K562 (cell line): ENCODE results near the gene TMEM181. TPM values are rescaled to one million over a fixed set of nuclear protein-coding genes. Genes with fewer than 3 reads are reported as not detected.

Source experiments
- ATAC-seq: fragments of 200-7000 bp; cut with Tn5 transposase; 3 replicates; pipeline ENCODE4 v1.9.1; 2020; ENCODE audit warnings: moderate library complexity
- BruUV-seq: library from RNA; stranded (reverse); fragments of 400-500 nt; replicated peaks from 2 replicates; lab custom pipeline; 2021; lab: Mats Ljungman, UMichigan
- CTCF ChIA-PET: fragments of 300-600 bp; formaldehyde crosslinking; extraction: SDS; loops from one replicate; lab custom pipeline; 2021; ENCODE audit warnings: low intra/inter-chr PET ratio; lab: Yijun Ruan, JAX
- POLR2A ChIA-PET: fragments of 300-600, 350-650 bp; sonication (Branson Sonifier 250); formaldehyde crosslinking; extraction: SDS; loops from one replicate; lab custom pipeline; 2021; ENCODE audit warnings: antibody characterized with exemption, inconsistent platforms; lab: Yijun Ruan, JAX
- DNase-seq, 4 experiments: peaks; one replicate each; pipeline versions ENCODE4 v3.0.0 to v3.0.0-alpha.2; 2011 to 2018; ENCODE audit warnings: low spot score in 3 of 4, mixed read lengths in 3 of 4; ENCODE audit errors: extremely low read depth in 1 of 4
- FAIRE-seq: peaks from 2 replicates; lab custom pipeline; 2011; peaks lifted over from hg19 to GRCh38; lab: Jason Lieb, UNC
- H2AFZ ChIP-seq: 2 replicates; pipeline ENCODE4 v1.6.0; 2011; ENCODE audit warnings: low read depth, low read length, control low read depth, inconsistent platforms
- H3K27ac ChIP-seq: fragments of 200-600 bp; 3 replicates; pipeline ENCODE4 v1.8.0; 2011; ENCODE audit warnings: low read depth, mild to moderate bottlenecking, control low read depth, inconsistent platforms, low read length, moderate library complexity, mixed read lengths; ENCODE audit errors: extremely low read depth
- H3K27me3 ChIP-seq, 2 experiments: fragments of 300-600 bp in 1 of 2; 2 replicates in 1 of 2; 3 replicates in 1 of 2; pipeline versions ENCODE4 v1.6.0 to v1.8.0; 2011; ENCODE audit warnings: inconsistent platforms in 2 of 2, low read length in 2 of 2, mild to moderate bottlenecking in 1 of 2, mixed read lengths in 1 of 2, moderate library complexity in 1 of 2; ENCODE audit not compliant: control insufficient read depth in 2 of 2, insufficient read depth in 2 of 2
- H3K36me3 ChIP-seq: fragments of 300-600 bp; 3 replicates; pipeline ENCODE4 v1.8.0; 2011; ENCODE audit warnings: mild to moderate bottlenecking, low read length, inconsistent platforms; ENCODE audit not compliant: control insufficient read depth, insufficient read depth
- H3K4me1 ChIP-seq, 2 experiments: fragments of 200-600 bp in 1 of 2; replicated peaks in 1 of 2; 2 replicates in 1 of 2; 3 replicates in 1 of 2; pipeline versions ENCODE4 v1.5.1 to v1.8.0; 2011; ENCODE audit warnings: inconsistent platforms in 2 of 2, low read length in 2 of 2, mild to moderate bottlenecking in 1 of 2, mixed read lengths in 1 of 2, moderate library complexity in 1 of 2; ENCODE audit not compliant: control insufficient read depth in 2 of 2, insufficient read depth in 2 of 2
- H3K4me2 ChIP-seq: 2 replicates; pipeline ENCODE4 v1.6.1; 2011; ENCODE audit warnings: low read length, control low read depth, inconsistent platforms, mixed read lengths; ENCODE audit not compliant: insufficient read depth
- H3K4me3 ChIP-seq: fragments of 200-600 bp; sonication (generic), shearing (Covaris generic); 2 replicates; pipeline ENCODE4 v1.5.1; 2016; ENCODE audit warnings: control low read depth, inconsistent platforms
- H3K79me2 ChIP-seq: fragments of 200-600 bp; 3 replicates; pipeline ENCODE4 v1.8.0; 2011; ENCODE audit warnings: low read length, inconsistent platforms; ENCODE audit not compliant: control insufficient read depth, insufficient read depth
- H3K9ac ChIP-seq, 2 experiments: 2 replicates each; pipeline versions ENCODE4 v1.6.0 to v1.6.1; 2011; ENCODE audit warnings: low read depth in 2 of 2, low read length in 2 of 2, control low read depth in 1 of 2, inconsistent platforms in 1 of 2, mild to moderate bottlenecking in 1 of 2, mixed read lengths in 1 of 2; ENCODE audit not compliant: insufficient read depth in 1 of 2
- H3K9me1 ChIP-seq: one replicate; pipeline ENCODE4 v1.6.0; 2011; ENCODE audit warnings: inconsistent platforms, mild to moderate bottlenecking, low read length, moderate library complexity; ENCODE audit not compliant: control insufficient read depth, insufficient read depth
- H3K9me3 ChIP-seq: replicated peaks from 2 replicates; pipeline ENCODE4 v1.5.1; 2011; ENCODE audit warnings: low read depth, low read length, inconsistent platforms; ENCODE audit not compliant: control insufficient read depth, insufficient read depth
- H4K20me1 ChIP-seq: replicated peaks from 2 replicates; pipeline ENCODE4 v1.6.1; 2011; ENCODE audit warnings: low read length, inconsistent platforms, mixed read lengths; ENCODE audit not compliant: control insufficient read depth, insufficient read depth
- ARID2 ChIP-seq: fragments of 450-650 bp; IDR thresholded peaks from 2 replicates; pipeline ENCODE4 v1.6.1; 2017; ENCODE audit warnings: antibody characterized with exemption, mild to moderate bottlenecking
- BRF2 ChIP-seq: IDR thresholded peaks from 3 replicates; pipeline ENCODE4 v1.6.1; 2011; ENCODE audit warnings: borderline replicate concordance, mild to moderate bottlenecking; ENCODE audit not compliant: insufficient read length, insufficient read depth
- CUX1 ChIP-seq: fragments of 200-800 bp; sonication (Bioruptor generic); IDR thresholded peaks from 2 replicates; pipeline ENCODE4 v1.6.1; 2016; ENCODE audit warnings: missing genetic modification characterization, missing compliant biosample characterization
- DDX20 ChIP-seq: fragments of 450-650 bp; IDR thresholded peaks from 2 replicates; pipeline ENCODE4 v1.6.1; 2016; ENCODE audit warnings: missing genetic modification characterization, low read depth, mild to moderate bottlenecking, missing compliant biosample characterization, moderate library complexity
- DIDO1 ChIP-seq: fragments of 450-650 bp; IDR thresholded peaks from 2 replicates; pipeline ENCODE4 v1.6.1; 2016; ENCODE audit warnings: low read depth, missing biosample characterization, missing genetic modification characterization
- HDAC3 ChIP-seq: fragments of 450-650 bp; IDR thresholded peaks from 2 replicates; pipeline ENCODE4 v1.6.1; 2018; ENCODE audit warnings: borderline replicate concordance, mild to moderate bottlenecking, moderate library complexity; ENCODE audit not compliant: partially characterized antibody
- MIER1 ChIP-seq: fragments of 450-650 bp; IDR thresholded peaks from 2 replicates; pipeline ENCODE4 v1.6.1; 2016; ENCODE audit warnings: antibody characterized with exemption, mild to moderate bottlenecking, low read depth
- MXD1 ChIP-seq: fragments of 250-450 bp; sonication (Bioruptor Pico); IDR thresholded peaks from 2 replicates; pipeline ENCODE4 v1.8.0; 2021; ENCODE audit warnings: borderline replicate concordance, mild to moderate bottlenecking, moderate library complexity; ENCODE audit not compliant: poor library complexity, severe bottlenecking
- NCOA1 ChIP-seq: fragments of 450-650 bp; IDR thresholded peaks from 2 replicates; pipeline ENCODE4 v1.6.1; 2016; ENCODE audit warnings: low read depth
- NRF1 ChIP-seq, 2 experiments: fragments of 450-650 bp; IDR thresholded peaks in 1 of 2; conservative IDR thresholded peaks in 1 of 2; 2 replicates each; pipeline ENCODE4 v1.6.1; 2014; ENCODE audit warnings: mild to moderate bottlenecking in 2 of 2
- PCBP1 ChIP-seq: fragments of 200-400 bp; formaldehyde crosslinking; IDR thresholded peaks from 2 replicates; pipeline ENCODE4 v1.6.1; 2018; ENCODE audit warnings: mild to moderate bottlenecking, low read depth, low read length; ENCODE audit not compliant: poor library complexity, severe bottlenecking
- SMARCB1 ChIP-seq: IDR thresholded peaks from 2 replicates; pipeline ENCODE4 v1.6.1; 2011; ENCODE audit warnings: improper control_type of control experiment, low read depth; ENCODE audit not compliant: insufficient read length
- SREBF2 ChIP-seq: sonication (generic); formaldehyde crosslinking; IDR thresholded peaks from 2 replicates; pipeline ENCODE4 v1.4.0; 2020; ENCODE audit warnings: mild to moderate bottlenecking, missing genetic modification reagents
- VEZF1 ChIP-seq: fragments of 200-800 bp; sonication (Bioruptor generic); IDR thresholded peaks from 2 replicates; pipeline ENCODE4 v1.6.1; 2017; ENCODE audit warnings: missing genetic modification characterization, missing compliant biosample characterization
- WGBS: fragments of 100-300 bp; shearing (Covaris generic); methylation state at CpG from one replicate; pipeline ENCODE4 v1.1.6; 2016; ENCODE audit warnings: low coverage, mixed read lengths; ENCODE audit not compliant: insufficient coverage; ENCODE audit errors: missing lambda C conversion rate; 5-methylcytosine and 5-hydroxymethylcytosine counted together
- in situ Hi-C: fragments of 300-500 bp; cut with MboI; formaldehyde crosslinking; loops from 4 replicates; pipeline ENCODE4 v1.15.0; 2018; ENCODE audit warnings: inconsistent platforms, mixed read lengths
- intact Hi-C: fragments of 100-400 bp; cut with micrococcal nuclease; formaldehyde crosslinking; loops from 2 replicates; pipeline ENCODE4 v1.14.2; 2022
- polyA plus RNA-seq, 8 experiments: library from polyadenylated mRNA; depleted of rRNA in 4 of 8; stranded (reverse) in 5 of 8; unstranded in 3 of 8; fragments of >200 nt; fragmentation: Nextera tagmentation in 2 of 8; fragmentation: Illumina TruSeq in 1 of 8; extraction: Ambion mirVana in 2 of 8; extraction: Trizol in 1 of 8; gene quantifications; 2 replicates each; pipeline versions ENCODE4 v1.2.1 to v1.2.3, GENCODE V29; 2011 to 2014; ENCODE audit warnings: inconsistent platforms in 1 of 8, missing spikeins in 1 of 8
- total RNA-seq, 7 experiments: library from RNA; depleted of rRNA in 6 of 7; stranded (reverse); fragments of >200 nt in 6 of 7; fragmentation: Illumina TruSeq in 2 of 7; extraction: Trizol in 2 of 7; gene quantifications; 2 replicates each; pipeline versions ENCODE4 v1.2.1 to v1.2.3, GENCODE V29; 2011 to 2021; ENCODE audit warnings: low replicate concordance in 1 of 7

The TMEM181 gene
- total and polyA plus RNA-seq, 9 of the 15 experiments (the other 6 are each of a cell fraction or from before 2014, with no cell fraction given) = 5.6 to 27.2 (median 19.9) TPM

DNA sequence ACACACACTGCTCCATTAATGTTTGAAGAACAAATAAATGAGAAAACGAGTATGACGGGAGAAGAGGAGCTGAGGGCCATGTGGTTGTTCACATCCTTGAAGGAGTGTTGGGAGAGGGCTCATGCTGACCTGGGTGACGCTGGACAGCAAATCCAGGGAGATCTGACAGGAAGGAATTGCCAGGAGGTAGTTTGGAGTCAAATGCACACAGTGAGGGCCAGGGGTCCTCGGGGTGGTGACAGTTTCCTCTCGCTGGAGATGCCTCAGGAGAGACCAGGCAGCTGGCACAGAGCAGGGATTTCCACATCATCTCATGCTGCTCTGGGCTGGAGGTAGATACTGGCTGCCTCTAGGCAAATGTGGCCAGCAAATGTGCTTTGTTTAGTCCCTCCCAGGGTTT is 2.0 kb upstream of the TMEM181 start:
- peaks cover 21 to 32% of the 10 kb centered on the region in 2 experiments for H3K4me1 ChIP-seq
- H3K4me3 ChIP-seq = no peak overlapping the region
- no peak for ATAC-seq
- FAIRE-seq = no peak
- H3K79me2 ChIP-seq = peaks cover 30% of the 10 kb centered on the region
- no peaks in the 10 kb centered on the region for H3K9me3 ChIP-seq
- H2AFZ ChIP-seq = peak overlapping the region; percentile 99
- BruUV-seq = no TSS peak
- ChIA-PET CTCF (no interaction called here), POLR2A (interaction anchor here (0.6 to 1.5 kb wide), 5 partner anchors 9 to 345 kb away, joined by 3 to 6 read pairs (median 3); no protein-coding TSS in a partner anchor)
- peak overlapping the region in 1 of 2 experiments; percentile 73; a peak in 2 of 4 replicates for H3K9ac ChIP-seq
- peaks cover 13% of the 10 kb centered on the region; the same call in 2 of the 3 replicates for H3K36me3 ChIP-seq
- H3K4me2 ChIP-seq = no peak overlapping the region
- no peaks in the 10 kb centered on the region for H3K27me3 ChIP-seq
- in situ Hi-C loops = no loop called here
- DNase-seq = no peak
- intact Hi-C loops = no loop called here
- no peak overlapping the region for H3K27ac ChIP-seq
- 63% methylated on average over 5 of the region's 5 CpGs for WGBS
- no peaks in the 10 kb centered on the region for H3K9me1 ChIP-seq
- H4K20me1 ChIP-seq = peaks cover 17% of the 10 kb centered on the region
- TF ChIP-seq VEZF1 (CRISPR knock-in tag) (no peak), SREBF2 (CRISPR knock-in tag) (no peak), CUX1 (CRISPR knock-in tag) (no peak), MXD1 (CRISPR knock-in tag) (no peak), SMARCB1 (no peak), DDX20 (tag) (no peak), NCOA1 (no peak), PCBP1 (no peak), NRF1 (conservative IDR thresholded peaks at IDR 0.05 in 1 of 2, IDR thresholded peaks at IDR 0.05 in 1 of 2) (no peak), ARID2 (no peak), HDAC3 (no peak), BRF2 (no peak), MIER1 (no peak), DIDO1 (tag) (no peak)
